Fibroblast of lung (primary cell): ENCODE data around the gene FAAP100. TPM values are rescaled to one million over a fixed set of nuclear protein-coding genes. Genes with fewer than 3 reads are reported as not detected.

Experiments used
- DNase-seq, 2 donors: peaks; one replicate each; pipeline versions ENCODE4 v3.0.0 to v3.0.0-alpha.2; 2010; ENCODE audit warnings: low read depth in 2 of 2
- H2AFZ ChIP-seq: 2 replicates; pipeline ENCODE4 v1.5.1; 2012; ENCODE audit warnings: low read length, control low read depth, inconsistent platforms
- H3K27ac ChIP-seq: 2 replicates; pipeline ENCODE4 v1.5.1; 2011; ENCODE audit warnings: low read length, control low read depth; ENCODE audit not compliant: insufficient read depth
- H3K27me3 ChIP-seq: 2 replicates; pipeline ENCODE4 v1.5.1; 2011; ENCODE audit warnings: mild to moderate bottlenecking, low read length; ENCODE audit not compliant: control insufficient read depth, insufficient read depth
- H3K36me3 ChIP-seq: 2 replicates; pipeline ENCODE4 v1.5.1; 2011; ENCODE audit warnings: low read length; ENCODE audit not compliant: control insufficient read depth, insufficient read depth
- H3K4me1 ChIP-seq: 2 replicates; pipeline ENCODE4 v1.5.1; 2011; ENCODE audit warnings: low read length; ENCODE audit not compliant: control insufficient read depth, insufficient read depth; ENCODE audit errors: extremely low read depth
- H3K4me2 ChIP-seq: 2 replicates; pipeline ENCODE4 v1.5.1; 2011; ENCODE audit warnings: low read length, control low read depth; ENCODE audit not compliant: insufficient read depth; ENCODE audit errors: extremely low read depth
- H3K4me3 ChIP-seq, 4 experiments: fragments of 200-600 bp in 1 of 4; sonication (generic) in 1 of 4; replicated peaks in 1 of 4; 2 replicates each; pipeline ENCODE4 v1.5.1; 2011 to 2016; ENCODE audit warnings: low read length in 4 of 4, low read depth in 3 of 4, mild to moderate bottlenecking in 3 of 4, control low read depth in 2 of 4, inconsistent platforms in 1 of 4, mixed read lengths in 1 of 4; ENCODE audit not compliant: insufficient read depth in 1 of 4; ENCODE audit errors: control extremely low read depth in 1 of 4
- H3K79me2 ChIP-seq: 2 replicates; pipeline ENCODE4 v1.5.1; 2012; ENCODE audit warnings: mild to moderate bottlenecking, low read length, inconsistent platforms; ENCODE audit not compliant: control insufficient read depth, insufficient read depth
- H3K9ac ChIP-seq: 2 replicates; pipeline ENCODE4 v1.5.1; 2011; ENCODE audit warnings: mild to moderate bottlenecking, low read length, control low read depth; ENCODE audit not compliant: insufficient read depth
- H3K9me3 ChIP-seq: 2 replicates; pipeline ENCODE4 v1.5.1; 2012; ENCODE audit warnings: low read depth, low read length; ENCODE audit not compliant: control insufficient read depth, insufficient read depth
- H4K20me1 ChIP-seq: 2 replicates; pipeline ENCODE4 v1.5.1; 2011; ENCODE audit warnings: low read length; ENCODE audit not compliant: control insufficient read depth, insufficient read depth; ENCODE audit errors: extremely low read depth
- CTCF ChIP-seq, 2 donors: IDR thresholded peaks in 1 of 2; conservative IDR thresholded peaks in 1 of 2; 1 replicate in 1 of 2; 2 replicates in 1 of 2; pipeline ENCODE4 v1.5.1; 2011 to 2012; ENCODE audit warnings: low read length in 2 of 2, control low read depth in 1 of 2, inconsistent platforms in 1 of 2, low read depth in 1 of 2, mild to moderate bottlenecking in 1 of 2
- EZH2 ChIP-seq: IDR thresholded peaks from 2 replicates; pipeline ENCODE4 v1.5.1; 2012; ENCODE audit warnings: low read length, control low read depth, mild to moderate bottlenecking; ENCODE audit errors: missing control alignments
- polyA plus RNA-seq, 2 donors: library from polyadenylated mRNA; depleted of rRNA in 1 of 2; stranded (reverse) in 1 of 2; unstranded in 1 of 2; fragments of >200 nt; gene quantifications; 2 replicates each; pipeline ENCODE4 v1.2.1, GENCODE V29; 2011 to 2012; ENCODE audit warnings: missing spikeins in 1 of 2
- total RNA-seq: library from RNA; depleted of rRNA; stranded (reverse); fragments of >200 nt; gene quantifications from 2 replicates; pipeline ENCODE4 v1.2.1, GENCODE V29; 2014

Gene FAAP100
- total and polyA plus RNA-seq, 2 donors (not counting 1 experiment from before 2014, with no cell fraction given) = 6.7 to 10.4 TPM

GRCh38 chr17:81544281-81544974 lies 7.7 kb downstream of the FAAP100 start:
- Histone ChIP-seq H3K9me3 (no peaks in the 10 kb centered on the region), H3K36me3 (peaks cover 36% of the 10 kb centered on the region), H3K9ac (no peak overlapping the region), H3K79me2 (peaks cover 3% of the 10 kb centered on the region), H3K4me3 (no peak overlapping the region), H2AFZ (no peak overlapping the region), H3K27me3 (no peaks in the 10 kb centered on the region), H4K20me1 (no peaks in the 10 kb centered on the region), H3K27ac (no peak overlapping the region), H3K4me2 (no peak overlapping the region), H3K4me1 (no peaks in the 10 kb centered on the region)
- no peak for DNase-seq
- TF ChIP-seq EZH2 = no peak
- no peak for TF ChIP-seq CTCF (conservative IDR thresholded peaks at IDR 0.05 in 1 of 2, IDR thresholded peaks at IDR 0.05 in 1 of 2; ENCODE audit: low read depth in 1 of 2, low read length in 2 of 2)

- Histone ChIP-seq H3K27me3 (no peaks in the 10 kb centered on the region), H3K4me3 (no peak overlapping the region), H3K9ac (no peak overlapping the region), H3K4me2 (no peak overlapping the region), H3K27ac (no peak overlapping the region), H3K36me3 (peaks cover 31% of the 10 kb centered on the region), H3K79me2 (no peaks in the 10 kb centered on the region), H3K9me3 (no peaks in the 10 kb centered on the region), H3K4me1 (no peaks in the 10 kb centered on the region), H2AFZ (no peak overlapping the region), H4K20me1 (no peaks in the 10 kb centered on the region)
- no peak for DNase-seq
- TF ChIP-seq CTCF (conservative IDR thresholded peaks at IDR 0.05 in 1 of 2, IDR thresholded peaks at IDR 0.05 in 1 of 2; ENCODE audit: low read depth in 1 of 2, low read length in 2 of 2) (no peak), EZH2 (no peak)
Measured at GRCh38 chr17:81543756-81544155, 8.4 kb downstream of the FAAP100 start.

- no peak for DNase-seq
- H3K36me3 ChIP-seq = peaks cover 31% of the 10 kb centered on the region
- TF ChIP-seq EZH2 (no peak), CTCF (conservative IDR thresholded peaks at IDR 0.05 in 1 of 2, IDR thresholded peaks at IDR 0.05 in 1 of 2; ENCODE audit: low read depth in 1 of 2, low read length in 2 of 2) (no peak)
Measured at GRCh38 chr17:81543339-81543675, 8.8 kb downstream of the FAAP100 start.

More at GRCh38 chr17:81543339-81543675, 8.8 kb downstream of the FAAP100 start:
- Histone ChIP-seq H3K4me2 (no peak overlapping the region), H3K79me2 (no peaks in the 10 kb centered on the region), H3K4me1 (no peaks in the 10 kb centered on the region), H3K4me3 (no peak overlapping the region), H3K27ac (no peak overlapping the region), H3K27me3 (no peaks in the 10 kb centered on the region), H3K9me3 (no peaks in the 10 kb centered on the region), H2AFZ (no peak overlapping the region), H3K9ac (no peak overlapping the region), H4K20me1 (no peaks in the 10 kb centered on the region)
